ENCODE data around the gene QRICH2.

The QRICH2 gene

GRCh38 chr17:76274112-76274956, 33.7 kb downstream of the QRICH2 start:
- TF ChIP-seq CTCF (IDR thresholded peaks at IDR 0.05; ENCODE audit: control insufficient read depth, extremely low read depth, insufficient read depth) = no peak
- DNase-seq (ENCODE audit: low read depth) = no peak
- no peak overlapping the region for H3K4me3 ChIP-seq (ENCODE audit: low read depth, low read length)

GRCh38 chr17:76273445-76274111, 34.5 kb downstream of the QRICH2 start:
- no peak for TF ChIP-seq CTCF (IDR thresholded peaks at IDR 0.05; ENCODE audit: control insufficient read depth, extremely low read depth, insufficient read depth)
- DNase-seq (ENCODE audit: low read depth) = no peak
- H3K4me3 ChIP-seq (ENCODE audit: low read depth, low read length) = no peak overlapping the region

- TF ChIP-seq CTCF (IDR thresholded peaks at IDR 0.05; ENCODE audit: control insufficient read depth, extremely low read depth, insufficient read depth) = no peak
- H3K4me3 ChIP-seq (ENCODE audit: low read depth, low read length) = no peak overlapping the region
- no peak for DNase-seq (ENCODE audit: low read depth)
Measured at GRCh38 chr17:76272541-76273444, 35.3 kb downstream of the QRICH2 start.

- TF ChIP-seq CTCF (IDR thresholded peaks at IDR 0.05; ENCODE audit: control insufficient read depth, extremely low read depth, insufficient read depth) = no peak
- no peak overlapping the region for H3K4me3 ChIP-seq (ENCODE audit: low read depth, low read length)
- DNase-seq (ENCODE audit: low read depth) = no peak
Measured at GRCh38 chr17:76271669-76272540, 36.2 kb downstream of the QRICH2 start.

GRCh38 chr17:76270770-76271668, 37.1 kb downstream of the QRICH2 start:
- H3K4me3 ChIP-seq (ENCODE audit: low read depth, low read length) = no peak overlapping the region
- TF ChIP-seq CTCF (IDR thresholded peaks at IDR 0.05; ENCODE audit: control insufficient read depth, extremely low read depth, insufficient read depth) = no peak

More at GRCh38 chr17:76270770-76271668, 37.1 kb downstream of the QRICH2 start:
- DNase-seq (ENCODE audit: low read depth) = no peak

Measured in LNCaP clone FGC (cell line).